Activated CD8-positive, alpha-beta memory T cell treated with anti-CD3 and anti-CD28 coated beads, Interleukin-2, amount 50 U/mL, for 1 hour (primary cell): Measurements from ENCODE around the gene C1orf53.
"Not testable (repeated sequence)": the region's sequence is repeated elsewhere in the genome, so short reads cannot be mapped to it uniquely, and the experiment has no call there.

Source experiments
- DNase-seq: peaks from one replicate; pipeline ENCODE4 v3.0.0-alpha.2; 2020; ENCODE audit errors: extremely low read depth

Gene C1orf53

DNA sequence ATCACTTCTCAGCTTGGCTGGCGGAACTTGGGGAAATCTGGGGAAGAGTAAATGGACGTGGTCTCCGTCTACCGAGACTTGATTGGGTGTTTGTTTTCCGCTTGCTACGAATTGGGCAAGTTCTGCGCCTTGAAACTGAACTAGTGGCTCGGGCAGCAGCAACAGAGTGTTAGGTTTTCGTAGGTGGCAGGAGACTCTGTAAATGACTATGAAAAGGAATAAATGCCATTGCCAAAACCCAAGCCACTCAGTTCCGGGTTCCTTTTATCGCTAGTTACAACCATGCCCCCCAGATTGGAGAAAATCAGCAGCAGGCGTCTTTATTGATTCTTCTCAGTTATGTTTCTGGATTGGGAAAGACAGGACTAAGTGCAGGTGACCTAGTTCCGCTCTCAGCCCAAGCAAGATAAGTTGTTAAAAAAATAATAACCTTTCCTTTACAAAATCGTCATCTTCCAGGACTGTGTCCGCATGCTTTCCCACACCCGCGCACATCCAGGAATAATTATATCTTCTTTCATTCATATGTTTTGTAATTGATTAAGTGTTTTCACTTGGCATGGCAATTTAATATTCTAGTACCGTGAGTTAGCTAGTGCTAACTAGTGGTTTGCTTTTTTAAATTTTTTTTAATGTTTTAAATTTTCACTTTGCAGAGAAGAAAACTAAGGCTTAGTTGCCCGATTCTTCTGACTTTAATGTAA lies 18.1 kb downstream of the C1orf53 start:
- DNase-seq = no peak

DNA sequence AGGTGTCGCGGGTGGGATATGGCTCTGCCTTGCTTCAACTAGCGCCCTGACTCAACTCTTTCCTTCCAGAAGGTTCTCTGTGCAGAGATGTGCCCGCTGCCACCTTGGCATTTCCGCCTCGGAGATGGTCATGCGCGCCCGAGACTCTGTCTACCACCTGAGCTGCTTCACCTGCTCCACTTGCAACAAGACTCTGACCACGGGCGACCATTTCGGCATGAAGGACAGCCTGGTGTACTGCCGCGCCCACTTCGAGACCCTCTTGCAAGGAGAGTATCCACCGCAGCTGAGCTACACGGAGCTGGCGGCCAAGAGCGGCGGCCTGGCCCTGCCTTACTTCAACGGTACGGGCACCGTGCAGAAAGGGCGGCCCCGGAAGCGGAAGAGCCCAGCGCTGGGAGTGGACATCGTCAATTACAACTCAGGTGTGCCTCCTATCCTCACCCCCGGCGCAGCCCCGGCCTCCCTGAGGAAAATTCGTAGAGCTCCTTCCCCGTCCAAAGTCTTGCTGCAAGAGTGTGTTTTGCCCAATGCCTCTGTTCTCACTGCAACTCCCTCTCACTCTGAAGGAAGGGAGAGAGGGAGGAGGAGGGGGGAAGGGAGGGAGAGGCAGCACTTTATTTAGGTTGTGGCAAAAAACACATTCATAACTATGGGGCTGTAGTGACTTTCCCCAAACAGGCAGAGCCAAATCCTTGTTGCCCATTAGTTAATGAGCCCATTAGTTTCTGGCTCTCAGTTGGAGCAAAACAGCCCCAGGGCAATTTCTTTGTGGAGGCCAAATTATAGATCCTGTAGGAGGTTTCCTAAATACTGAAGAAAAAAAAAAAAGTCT lies 19.0 kb downstream of the C1orf53 start:
- no peak for DNase-seq

DNA sequence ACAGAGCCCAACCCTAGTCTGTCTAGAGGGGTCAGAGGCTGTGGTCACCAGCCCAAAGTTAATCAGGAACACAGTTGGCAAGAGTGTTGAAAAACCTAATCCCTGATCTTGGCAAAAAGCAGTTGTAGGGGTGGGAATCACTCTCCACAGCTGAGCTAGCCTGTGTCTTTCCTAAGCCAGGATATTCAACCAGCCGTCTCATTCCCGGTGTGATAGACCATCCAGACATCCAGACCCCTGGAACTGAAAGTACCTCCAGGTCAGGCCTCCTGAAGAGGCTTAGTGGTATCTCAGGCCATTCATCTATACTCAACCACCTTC lies 19.6 kb downstream of the C1orf53 start:
- no peak for DNase-seq

DNA sequence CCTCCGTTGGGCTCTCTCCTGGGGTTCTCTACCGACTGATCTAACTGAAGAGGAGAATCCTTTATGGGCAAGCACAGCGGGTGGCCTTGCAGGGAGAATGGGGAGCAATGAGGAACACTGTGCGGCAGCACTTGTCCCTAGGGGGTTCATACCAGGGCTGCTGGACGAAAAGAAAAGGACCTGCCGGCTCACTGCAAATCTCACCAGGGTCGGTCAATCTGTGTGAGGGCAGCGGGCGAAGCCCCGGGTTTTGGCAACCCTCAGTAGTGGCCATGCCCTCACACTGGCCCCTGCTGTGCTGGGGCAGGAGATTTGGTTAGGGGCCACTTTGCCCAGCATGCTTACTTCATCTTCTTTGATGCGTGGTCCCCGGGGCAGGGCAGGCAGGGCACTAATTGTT lies 20.6 kb downstream of the C1orf53 start:
- DNase-seq = no peak

DNA sequence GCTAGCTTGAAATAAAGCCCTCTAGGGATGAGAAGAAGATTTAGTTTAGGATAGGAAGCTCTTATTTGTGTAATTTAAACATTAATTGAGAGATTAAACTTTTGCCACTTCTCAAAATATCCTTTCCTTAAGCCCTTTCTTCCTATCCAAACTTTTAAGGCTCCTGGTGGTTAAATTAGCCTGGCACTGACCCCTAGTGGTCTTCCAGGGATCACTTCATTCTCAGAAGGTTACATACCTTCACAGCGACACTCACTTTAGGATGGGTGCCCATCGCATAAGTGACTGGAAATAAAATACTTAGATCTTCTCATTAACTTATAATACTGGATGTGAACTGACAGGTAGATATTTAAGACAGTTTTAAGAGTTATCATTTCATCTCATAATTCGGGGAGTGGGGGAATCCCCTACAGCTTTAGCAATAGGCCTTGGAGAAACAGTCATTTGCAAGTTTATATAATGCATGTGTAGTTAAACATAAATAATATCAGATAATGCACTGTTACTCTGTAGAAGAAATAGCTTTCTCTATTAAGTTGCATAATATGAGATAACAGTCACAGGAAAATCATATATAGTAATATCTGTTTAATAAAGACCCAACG lies 22.2 kb downstream of the C1orf53 start:
- DNase-seq = no peak

DNA sequence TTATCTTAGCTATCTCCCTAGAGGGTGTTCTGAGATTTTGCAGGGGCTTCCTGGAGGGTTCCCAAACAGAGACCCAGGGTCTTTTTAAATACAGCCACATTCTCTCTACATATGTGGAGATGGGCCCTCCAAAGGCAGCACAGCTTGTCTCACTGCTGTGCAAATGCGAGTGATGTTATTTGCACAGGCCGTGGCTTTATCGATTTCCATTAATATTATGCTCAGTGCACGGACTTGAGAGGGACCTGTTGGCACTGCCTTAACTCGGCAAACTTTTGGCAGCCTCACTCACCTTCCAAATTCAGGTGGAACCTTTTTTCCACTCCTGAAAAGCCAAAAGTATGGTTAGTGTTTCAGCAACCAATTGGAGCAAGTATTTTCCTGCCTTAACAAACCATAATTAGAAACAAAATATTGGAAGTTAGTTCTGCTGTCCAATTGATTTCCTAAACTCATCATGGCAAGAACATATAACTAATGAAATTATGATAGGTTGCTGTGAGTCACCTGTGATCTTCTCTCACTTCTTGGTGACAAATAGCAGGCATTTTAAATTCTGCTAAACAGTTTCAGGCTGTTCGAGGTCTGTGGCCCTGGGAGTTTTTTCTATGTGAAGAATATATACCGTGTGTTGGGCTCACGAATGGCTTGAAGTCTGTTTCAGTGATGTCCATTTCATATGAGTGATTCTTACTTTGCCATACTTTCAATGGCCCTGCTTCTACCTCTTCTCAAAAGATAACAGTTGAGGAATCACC lies 25.7 kb downstream of the C1orf53 start:
- DNase-seq = no peak

DNA sequence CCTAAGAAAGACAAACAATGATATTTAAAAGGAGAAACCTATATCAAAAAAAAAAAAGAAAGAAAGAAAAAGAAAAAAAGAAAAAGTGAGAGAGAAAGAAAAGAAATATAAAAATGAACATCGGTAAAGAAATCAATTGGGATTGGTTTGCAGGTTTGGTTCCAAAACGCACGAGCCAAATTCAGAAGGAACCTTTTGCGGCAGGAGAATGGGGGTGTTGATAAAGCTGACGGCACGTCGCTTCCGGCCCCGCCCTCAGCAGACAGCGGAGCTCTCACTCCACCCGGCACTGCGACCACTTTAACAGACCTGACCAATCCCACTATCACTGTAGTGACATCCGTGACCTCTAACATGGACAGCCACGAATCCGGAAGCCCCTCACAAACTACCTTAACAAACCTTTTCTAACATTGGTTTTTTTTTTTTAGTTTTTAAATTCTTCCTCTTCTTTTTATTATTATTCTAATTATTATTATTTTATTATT lies 26.5 kb downstream of the C1orf53 start:
- no peak for DNase-seq

DNA sequence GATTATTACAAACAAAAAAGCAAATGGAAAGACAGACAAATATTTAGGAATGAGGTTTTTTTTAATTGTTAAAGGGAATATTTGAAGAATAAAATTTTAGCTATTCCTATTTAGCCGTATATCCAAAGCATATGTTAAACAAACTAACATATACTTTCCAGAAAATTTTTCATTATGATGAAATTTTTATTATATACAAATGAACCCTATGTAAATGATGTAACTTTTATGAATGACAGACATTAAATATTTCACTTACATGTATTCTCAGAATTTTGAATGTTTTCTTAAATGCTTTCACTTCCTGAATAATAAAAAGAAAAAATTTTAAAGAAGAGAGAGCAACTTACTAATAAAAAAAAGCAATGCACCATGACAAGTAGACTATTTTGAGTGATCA lies 30.6 kb downstream of the C1orf53 start:
- DNase-seq = no peak

DNA sequence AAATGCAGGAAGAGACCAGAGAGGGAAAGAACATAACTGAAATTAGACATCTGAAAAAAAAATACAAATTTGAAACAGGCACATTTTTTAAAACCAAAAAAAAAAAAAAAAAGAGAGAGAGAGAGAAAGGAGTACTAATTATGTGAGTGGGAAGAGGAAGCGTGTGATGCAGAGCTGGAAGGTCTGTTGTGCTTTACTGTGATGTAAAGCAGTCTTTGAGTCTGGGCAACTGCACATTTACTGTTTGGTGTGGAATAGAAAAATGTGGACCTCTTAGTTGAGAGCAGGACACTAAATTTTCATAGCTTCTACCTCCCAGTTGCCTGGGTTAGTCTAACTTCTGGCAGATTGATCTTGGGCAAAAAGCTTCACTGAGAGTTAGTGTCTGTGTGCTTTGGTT lies 31.2 kb downstream of the C1orf53 start:
- no peak for DNase-seq

DNA sequence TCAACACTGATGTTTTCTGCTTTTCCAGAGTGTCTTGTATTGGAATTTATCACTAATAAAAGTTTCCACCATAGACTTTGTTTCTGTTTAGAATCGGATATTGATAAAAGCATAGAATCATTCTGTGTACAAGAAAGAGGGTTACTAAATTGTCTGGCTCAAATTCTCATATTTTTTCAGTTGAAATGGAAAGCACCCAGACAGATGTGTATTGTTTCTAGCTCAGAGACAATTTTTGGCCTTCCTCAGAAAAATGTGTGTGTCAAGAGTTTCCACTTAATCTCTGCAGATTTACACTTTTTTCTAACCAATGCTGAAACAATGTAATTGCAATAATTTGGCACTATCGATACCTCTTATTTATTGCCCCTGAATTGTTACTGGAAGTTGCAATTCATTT lies 35.0 kb downstream of the C1orf53 start:
- no peak for DNase-seq

DNA sequence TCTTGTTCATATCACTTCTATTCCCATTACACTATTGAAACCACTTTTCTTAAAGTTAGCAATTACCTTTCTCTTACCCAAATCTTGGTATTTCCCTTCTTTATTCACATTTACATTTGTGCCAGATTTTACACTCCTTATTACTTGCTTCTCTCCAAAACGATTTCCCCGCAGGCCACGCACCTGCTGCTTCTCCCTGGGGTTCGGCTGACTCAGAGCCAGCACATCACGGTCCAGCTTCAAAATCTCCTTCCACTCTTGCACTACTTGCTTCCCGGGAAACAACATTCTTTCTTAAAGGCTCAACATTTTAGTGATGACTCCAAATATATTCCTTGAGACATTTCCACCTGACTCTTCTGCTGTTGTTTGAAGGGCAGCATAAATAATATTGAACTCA lies 35.5 kb downstream of the C1orf53 start:
- DNase-seq = no peak

DNA sequence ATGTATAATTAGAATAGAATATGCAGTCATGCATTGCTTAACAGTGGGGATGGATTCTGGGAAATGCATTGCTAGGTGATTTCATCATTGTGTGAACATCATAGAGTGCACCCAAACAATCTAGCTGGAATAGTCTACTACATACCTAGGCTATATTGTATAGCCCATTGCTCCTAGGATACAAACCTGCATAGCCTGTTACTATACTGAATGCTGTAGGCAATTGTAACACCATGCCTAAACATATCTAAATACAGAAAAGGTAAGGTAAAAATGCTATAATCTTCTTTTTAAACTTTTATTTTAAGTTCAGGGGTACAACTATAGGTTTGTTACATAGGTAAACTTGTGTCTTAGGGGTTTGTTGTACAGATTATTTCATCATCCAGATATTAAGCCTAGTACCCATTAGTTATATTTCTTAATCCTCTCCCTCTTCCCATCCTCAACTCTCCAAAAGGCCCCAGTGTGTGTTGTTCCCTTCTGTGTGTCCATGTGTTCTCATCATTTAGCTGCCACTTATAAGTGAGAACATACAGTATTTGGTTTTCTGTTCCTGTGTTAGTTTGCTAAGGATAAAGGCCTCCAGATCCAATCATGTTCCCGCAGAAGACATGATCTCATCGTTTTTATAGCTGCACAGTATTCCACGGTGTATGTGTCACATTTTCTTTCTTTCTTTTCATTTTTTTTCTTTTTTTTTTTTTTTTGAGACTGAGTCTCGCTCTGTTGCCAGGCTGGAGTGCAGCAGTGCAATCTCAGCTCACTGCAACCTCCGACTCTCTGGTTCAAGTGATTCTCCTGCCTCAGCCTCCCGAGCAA lies 36.9 kb downstream of the C1orf53 start:
- DNase-seq = not testable (repeated sequence)

DNA sequence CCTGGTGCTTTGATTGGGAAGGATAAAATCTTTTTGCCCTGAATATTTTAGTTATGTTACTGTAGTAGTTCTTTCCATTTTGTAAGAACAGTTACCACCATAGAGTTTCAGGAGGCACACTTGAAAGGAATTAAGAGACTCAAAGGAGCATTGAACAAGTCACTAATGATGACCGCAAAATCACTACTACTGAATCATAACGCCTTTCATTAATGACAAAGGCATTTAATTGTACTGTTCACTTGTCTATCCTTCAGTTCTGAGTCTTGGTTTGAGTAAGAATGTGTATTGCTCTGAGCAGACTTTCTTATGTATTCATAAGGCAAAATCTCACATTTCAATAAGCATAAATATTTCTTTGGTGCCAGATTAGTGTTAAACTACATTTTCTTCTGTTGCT lies 39.6 kb downstream of the C1orf53 start:
- DNase-seq = no peak

DNA sequence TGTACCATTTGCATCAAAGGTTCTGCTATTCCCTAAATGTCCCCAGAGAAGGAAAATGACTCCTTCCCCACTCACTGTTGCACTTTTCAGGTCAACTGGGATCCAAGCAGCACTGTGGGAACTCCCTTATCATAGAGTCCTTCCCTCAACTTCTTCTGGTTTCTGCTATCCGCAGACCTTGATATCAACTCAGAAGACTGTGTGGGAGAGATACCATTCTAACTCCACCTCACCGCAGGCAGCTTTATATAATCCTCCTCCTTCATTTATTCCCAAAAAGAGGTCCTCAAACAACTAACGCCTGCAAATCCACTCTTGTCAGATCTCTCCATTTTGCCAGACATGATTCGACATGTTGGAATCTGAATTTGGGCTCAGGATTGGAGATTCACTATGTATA lies 42.1 kb downstream of the C1orf53 start:
- DNase-seq = no peak

DNA sequence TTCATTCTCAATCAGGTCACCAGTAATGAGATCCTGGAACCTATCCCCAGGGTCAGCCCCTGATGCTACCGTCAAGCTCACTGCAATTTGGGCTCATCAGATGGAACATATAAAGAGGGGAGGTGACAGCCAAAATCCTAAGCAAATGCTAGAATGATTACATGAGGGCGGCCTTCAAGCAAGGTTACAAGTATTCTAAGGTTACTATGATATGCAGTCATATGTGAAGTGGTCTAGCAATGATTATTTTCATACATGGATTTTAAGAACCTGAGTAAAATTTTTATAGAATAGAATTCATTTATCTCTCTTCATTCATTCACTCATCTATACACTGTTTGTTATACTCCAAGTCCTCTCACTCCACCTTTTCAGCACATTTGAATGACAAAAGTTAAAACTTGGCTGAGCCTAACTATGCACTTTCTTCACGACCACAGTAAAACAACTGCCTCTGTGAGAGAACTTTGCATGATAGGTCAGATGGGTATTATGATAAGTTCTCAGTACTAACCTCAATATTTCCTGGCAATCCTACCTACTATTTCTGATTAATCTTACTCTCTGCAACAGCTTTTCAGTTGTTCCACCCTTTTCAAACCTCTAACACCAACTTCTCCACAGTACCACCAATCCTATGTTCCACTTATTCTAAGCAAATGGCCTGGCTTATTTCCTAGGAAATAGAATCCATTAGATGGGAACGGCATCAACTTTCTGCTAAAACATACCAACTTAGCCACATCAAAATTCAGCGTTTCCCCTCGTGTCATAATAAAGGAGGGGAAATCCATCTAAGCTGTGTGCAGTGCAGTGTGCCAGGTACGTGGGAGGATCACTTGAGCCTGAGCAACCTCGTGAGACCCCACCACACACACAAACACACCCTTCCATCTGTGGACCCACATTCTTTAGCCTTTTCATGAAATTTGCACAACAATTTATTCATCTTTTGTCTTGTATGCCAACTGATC lies 46.8 kb downstream of the C1orf53 start:
- no peak for DNase-seq

DNA sequence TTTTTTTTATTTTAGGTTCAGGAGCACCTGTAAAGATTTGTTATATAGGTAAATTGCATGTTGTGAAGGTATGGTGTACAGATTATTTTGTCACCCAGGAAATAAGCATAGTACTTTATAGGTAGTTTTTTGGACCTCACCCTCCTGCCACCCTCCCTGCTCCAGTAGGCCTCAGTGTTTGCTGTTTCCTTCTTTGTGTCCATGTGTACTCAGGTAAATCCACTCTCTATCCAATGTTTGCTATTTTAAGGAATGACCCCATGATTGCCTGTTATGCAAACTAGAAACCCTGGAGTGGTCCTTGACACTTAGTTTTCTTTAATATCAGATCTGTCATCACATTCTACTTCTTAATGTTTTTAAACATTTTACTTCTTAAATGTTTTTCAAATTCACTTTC lies 48.7 kb downstream of the C1orf53 start:
- DNase-seq = no peak

DNA sequence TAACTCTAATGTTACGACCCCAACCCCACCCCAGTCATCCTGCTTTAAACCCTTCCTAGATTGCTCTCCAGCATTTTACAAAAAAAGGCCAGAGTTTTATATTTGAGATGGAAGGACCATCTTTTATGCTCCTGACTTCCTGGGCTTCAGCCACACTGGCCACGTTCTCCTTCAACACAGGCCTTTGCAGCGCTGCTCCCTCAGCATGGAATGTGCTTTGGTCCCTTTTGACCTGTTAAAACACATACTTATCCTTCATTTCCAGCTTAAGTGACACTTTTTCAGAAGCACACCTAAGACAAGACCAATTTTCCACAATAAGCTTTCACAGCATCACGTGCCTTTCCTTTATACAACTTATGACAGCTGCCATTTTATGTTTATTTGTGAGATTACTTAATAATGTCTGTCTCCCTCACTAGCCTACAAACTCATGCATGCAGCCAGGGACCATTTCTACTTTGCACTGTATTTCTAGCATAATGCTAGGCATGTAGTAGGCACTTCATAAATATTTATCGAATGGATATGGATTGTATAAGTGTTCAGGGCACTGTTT lies 49.3 kb downstream of the C1orf53 start:
- no peak for DNase-seq

DNA sequence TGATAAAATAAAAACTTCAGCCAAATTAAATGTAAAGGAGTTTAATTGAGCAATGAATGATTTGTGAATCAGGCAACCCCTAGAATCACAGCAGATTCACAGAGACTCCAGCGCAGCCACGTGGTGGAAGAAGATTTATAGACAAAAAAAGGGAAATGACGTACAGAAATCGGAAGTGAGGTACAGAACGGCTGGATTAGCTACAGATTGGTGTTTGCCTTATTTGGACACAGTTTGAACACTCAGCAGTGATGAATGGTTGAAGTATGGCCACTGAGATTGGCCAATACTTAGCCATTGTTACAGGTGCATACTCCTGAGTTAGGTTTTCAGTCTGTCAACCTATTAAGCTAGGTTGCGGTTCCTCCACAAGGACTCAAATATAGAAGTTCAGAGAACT lies 51.0 kb downstream of the C1orf53 start:
- DNase-seq = not testable (repeated sequence)

DNA sequence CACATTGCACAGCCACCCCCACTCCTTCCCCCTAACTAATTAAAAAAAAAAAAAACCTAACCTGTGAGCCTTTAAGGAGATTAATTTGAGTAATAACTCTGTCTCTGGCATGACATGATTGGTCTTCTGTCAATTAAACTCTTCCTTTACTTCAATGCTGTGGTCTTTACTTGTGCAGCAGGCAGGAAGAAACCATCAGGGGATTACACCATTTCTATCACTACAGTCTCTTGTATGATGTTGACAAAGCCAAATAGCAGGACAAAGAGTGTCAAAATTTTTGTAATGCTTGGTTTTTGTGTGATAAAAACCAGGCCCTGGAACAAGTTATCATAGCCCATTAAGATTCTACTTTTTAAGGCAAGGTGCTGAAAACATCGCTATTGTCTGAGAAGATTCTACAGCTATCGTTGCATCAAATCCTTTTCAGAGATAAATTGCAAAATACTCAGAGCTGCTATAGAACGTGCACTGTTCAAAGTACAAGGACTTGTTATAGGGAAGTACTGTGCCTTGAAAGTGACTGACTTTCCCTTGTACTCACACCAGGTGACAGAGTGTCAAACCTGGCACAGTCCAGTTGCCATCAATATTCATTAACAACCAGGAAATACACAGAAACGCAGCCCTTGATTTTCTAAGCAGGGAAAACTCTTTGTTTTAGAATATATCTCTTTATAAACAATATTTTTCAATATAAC lies 52.4 kb downstream of the C1orf53 start:
- no peak for DNase-seq
